Endothelial cell of umbilical vein (primary cell): ENCODE measurements around the gene NAGLU. TPM values are rescaled to one million over a fixed set of nuclear protein-coding genes. Genes with fewer than 3 reads are reported as not detected.

Experiments used
- BruUV-seq: library from RNA; stranded (reverse); fragments of 400-500 nt; replicated peaks from 2 replicates; lab custom pipeline; 2021; lab: Mats Ljungman, UMichigan
- CTCF ChIA-PET: fragments of 300-600, 350-600 bp; sonication (Branson Sonifier 250); formaldehyde crosslinking; loops from one replicate; lab custom pipeline; 2021; ENCODE audit warnings: antibody characterized with exemption, inconsistent platforms; lab: Charles Lee
- POLR2A ChIA-PET: fragments of 300-600, 350-600 bp; sonication (Branson Sonifier 250); formaldehyde crosslinking; loops from one replicate; lab custom pipeline; 2021; ENCODE audit warnings: antibody characterized with exemption, inconsistent platforms; lab: Charles Lee
- DNase-seq: peaks from one replicate; pipeline ENCODE4 v3.0.0-alpha.2; 2011; ENCODE audit warnings: low read depth, low spot score
- FAIRE-seq: peaks from 2 replicates; lab custom pipeline; 2011; peaks lifted over from hg19 to GRCh38; lab: Jason Lieb, UNC
- H2AFZ ChIP-seq: 2 replicates; pipeline ENCODE4 v1.6.0; 2012; ENCODE audit warnings: low read depth, low read length, control low read depth, inconsistent platforms
- H3K27ac ChIP-seq: 2 replicates; pipeline ENCODE4 v1.5.1; 2011; ENCODE audit warnings: low read depth, mild to moderate bottlenecking, control low read depth, low read length, moderate library complexity; ENCODE audit not compliant: insufficient read depth
- H3K27me3 ChIP-seq, 2 experiments: 2 replicates each; pipeline versions ENCODE4 v1.6.0 to v1.6.1; 2011; ENCODE audit warnings: low read length in 2 of 2, mixed read lengths in 1 of 2; ENCODE audit not compliant: control insufficient read depth in 2 of 2, insufficient read depth in 2 of 2
- H3K36me3 ChIP-seq, 2 experiments: 2 replicates in 1 of 2; 3 replicates in 1 of 2; pipeline ENCODE4 v1.5.1; 2011; ENCODE audit warnings: low read length in 2 of 2, mild to moderate bottlenecking in 1 of 2, moderate library complexity in 1 of 2; ENCODE audit not compliant: control insufficient read depth in 2 of 2, insufficient read depth in 2 of 2; ENCODE audit errors: extremely low read depth in 1 of 2
- H3K4me1 ChIP-seq: 3 replicates; pipeline ENCODE4 v1.5.1; 2011; ENCODE audit warnings: mild to moderate bottlenecking, low read length; ENCODE audit not compliant: control insufficient read depth, insufficient read depth; ENCODE audit errors: extremely low read depth
- H3K4me2 ChIP-seq: 2 replicates; pipeline ENCODE4 v1.6.1; 2011; ENCODE audit warnings: low read length, control low read depth, mixed read lengths; ENCODE audit not compliant: insufficient read depth
- H3K4me3 ChIP-seq, 3 experiments: fragments of 200-600 bp in 1 of 3; sonication (generic), shearing (Covaris generic) in 1 of 3; replicated peaks in 1 of 3; 2 replicates each; pipeline ENCODE4 v1.5.1; 2011 to 2016; ENCODE audit warnings: control low read depth in 3 of 3, low read length in 3 of 3, mild to moderate bottlenecking in 2 of 3, inconsistent platforms in 1 of 3, low read depth in 1 of 3, moderate library complexity in 1 of 3; ENCODE audit not compliant: insufficient read depth in 1 of 3
- H3K79me2 ChIP-seq: 2 replicates; pipeline ENCODE4 v1.6.0; 2012; ENCODE audit warnings: low read length, inconsistent platforms; ENCODE audit not compliant: control insufficient read depth, insufficient read depth
- H3K9ac ChIP-seq: replicated peaks from 2 replicates; pipeline ENCODE3; 2011; ENCODE audit warnings: low read length, control low read depth; ENCODE audit not compliant: insufficient read depth; ENCODE audit errors: extremely low read depth
- H3K9me1 ChIP-seq: replicated peaks from 3 replicates; pipeline ENCODE4 v1.6.0; 2011; ENCODE audit warnings: mild to moderate bottlenecking, low read length; ENCODE audit not compliant: control insufficient read depth, insufficient read depth; ENCODE audit errors: extremely low read depth
- H3K9me3 ChIP-seq: replicated peaks from 2 replicates; pipeline ENCODE4 v1.5.1; 2012; ENCODE audit warnings: low read length, inconsistent platforms; ENCODE audit not compliant: control insufficient read depth, insufficient read depth
- H4K20me1 ChIP-seq: replicated peaks from 2 replicates; pipeline ENCODE3; 2011; ENCODE audit warnings: mild to moderate bottlenecking, low read length; ENCODE audit not compliant: control insufficient read depth, insufficient read depth; ENCODE audit errors: extremely low read depth
- CTCF ChIP-seq, 2 donors: IDR thresholded peaks; 1 replicate in 1 of 2; 2 replicates in 1 of 2; pipeline ENCODE4 v1.5.1; 2011; ENCODE audit warnings: low read length in 2 of 2, mild to moderate bottlenecking in 2 of 2, moderate library complexity in 2 of 2, control low read depth in 1 of 2, inconsistent platforms in 1 of 2, low read depth in 1 of 2; ENCODE audit not compliant: insufficient read depth in 1 of 2; ENCODE audit errors: extremely low read depth in 1 of 2
- EZH2 ChIP-seq: IDR thresholded peaks from 2 replicates; pipeline ENCODE4 v1.6.1; 2012; ENCODE audit warnings: borderline replicate concordance, low read depth, mild to moderate bottlenecking, moderate library complexity, low read length, inconsistent platforms; ENCODE audit not compliant: severe bottlenecking
- FOS ChIP-seq: IDR thresholded peaks from 2 replicates; pipeline ENCODE4 v1.6.1; 2011; ENCODE audit warnings: mild to moderate bottlenecking, low read length, moderate library complexity, borderline replicate concordance; ENCODE audit not compliant: insufficient read depth
- GATA2 ChIP-seq: IDR thresholded peaks from 2 replicates; pipeline ENCODE4 v1.7.0; 2011; ENCODE audit warnings: low read depth, mild to moderate bottlenecking, moderate library complexity, mixed read lengths, low read length; ENCODE audit not compliant: insufficient read length, insufficient read depth
- JUN ChIP-seq: IDR thresholded peaks from 2 replicates; pipeline ENCODE4 v1.6.1; 2011; ENCODE audit warnings: borderline replicate concordance, low read depth; ENCODE audit not compliant: insufficient read length, insufficient read depth
- MYC ChIP-seq: IDR thresholded peaks from one replicate; pipeline ENCODE4 v1.6.1; 2011; ENCODE audit warnings: mild to moderate bottlenecking, low read depth, low read length
- POLR2A ChIP-seq: IDR thresholded peaks from 2 replicates; pipeline ENCODE4 v1.6.1; 2012; ENCODE audit warnings: low read depth, mild to moderate bottlenecking, control low read depth, low read length
- POLR2AphosphoS5 ChIP-seq: IDR thresholded peaks from 2 replicates; pipeline ENCODE4 v1.6.1; 2012; ENCODE audit warnings: low read depth, mild to moderate bottlenecking, control low read depth, low read length, moderate library complexity; ENCODE audit not compliant: insufficient read depth
- dilution Hi-C: fragments of 300-500 bp; cut with MboI; formaldehyde crosslinking; loops from one replicate; pipeline ENCODE4 v1.15.0; 2019; ENCODE audit warnings: low sequenced_read_pairs; ENCODE audit not compliant: extremely low pct_ligation_motif_present
- intact Hi-C: fragments of 100-400 bp; cut with micrococcal nuclease; formaldehyde crosslinking; loops from one replicate; pipeline ENCODE4 v1.10.0; 2022
- polyA plus RNA-seq, 4 experiments: library from polyadenylated mRNA; depleted of rRNA in 3 of 4; stranded (reverse) in 3 of 4; unstranded in 1 of 4; fragments of >200 nt; gene quantifications; 2 replicates each; pipeline versions ENCODE4 v1.2.1 to v1.2.3, GENCODE V29; 2011 to 2012; ENCODE audit warnings: missing spikeins in 1 of 4
- total RNA-seq: library from RNA; stranded (reverse); gene quantifications from 2 replicates; pipeline ENCODE4 v1.2.3, GENCODE V29; 2021
- TF ChIP-seq, protein P1 (sequence below): IDR thresholded peaks from 2 replicates; pipeline ENCODE4 v1.6.1; 2011; ENCODE audit not compliant: insufficient read depth, insufficient read length

NAGLU gene
- total and polyA plus RNA-seq, 2 donors (not counting 3 experiments of a cell fraction or from before 2014, with no cell fraction given), result 50.2 to 54.2 TPM

DNA sequence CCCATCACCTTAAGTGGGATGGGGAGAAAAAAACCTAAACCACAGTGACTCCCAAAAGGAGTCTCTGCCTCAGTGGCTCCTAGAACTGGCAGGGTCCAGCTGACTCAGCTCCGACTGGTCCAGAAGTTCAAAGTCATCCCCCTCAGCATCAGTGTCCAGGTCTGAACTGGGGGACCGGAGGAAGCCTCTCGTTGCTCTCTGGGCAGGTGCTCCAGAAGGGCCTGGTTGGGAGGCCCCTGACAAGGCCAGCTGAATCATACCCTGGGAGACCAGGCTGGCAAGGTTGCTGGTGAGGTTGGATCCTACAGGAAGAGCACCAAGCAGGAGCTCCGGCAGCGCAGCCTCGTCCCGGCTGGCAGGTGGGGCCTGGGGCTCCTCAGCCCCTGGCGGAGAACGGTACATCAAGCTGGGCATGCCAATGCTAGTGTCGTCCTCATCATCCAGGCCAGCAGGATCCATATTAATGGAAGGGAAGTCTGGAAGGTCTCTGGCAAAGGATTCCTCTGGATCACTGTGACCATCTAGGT, 45.8 kb downstream of the NAGLU start:
- dilution Hi-C loops (no loop called here), intact Hi-C loops (no loop called here)
- no peaks in the 10 kb centered on the region for H3K9me3 ChIP-seq
- no peak overlapping the region for H3K9ac ChIP-seq
- no peak overlapping the region for H3K4me2 ChIP-seq
- no peaks in the 10 kb centered on the region for H4K20me1 ChIP-seq
- TF ChIP-seq MYC (no peak), GATA2 (no peak), CTCF (IDR thresholded peaks at IDR 0.05; ENCODE audit: extremely low read depth in 1 of 2, insufficient read depth in 1 of 2, low read depth in 1 of 2, low read length in 2 of 2) (no peak), FOS (no peak), POLR2AphosphoS5 (no peak), JUN (no peak), POLR2A (no peak), EZH2 (no peak)
- TF ChIP-seq, protein P1, sequence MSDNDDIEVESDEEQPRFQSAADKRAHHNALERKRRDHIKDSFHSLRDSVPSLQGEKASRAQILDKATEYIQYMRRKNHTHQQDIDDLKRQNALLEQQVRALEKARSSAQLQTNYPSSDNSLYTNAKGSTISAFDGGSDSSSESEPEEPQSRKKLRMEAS, result no peak
- BruUV-seq, result no TSS peak
- peaks cover 10% of the 10 kb centered on the region for H3K4me1 ChIP-seq
- H3K4me3 ChIP-seq, result no peak overlapping the region
- no peaks in the 10 kb centered on the region for H3K9me1 ChIP-seq
- ChIA-PET POLR2A (interaction anchor here (0.5 kb wide), 1 partner anchor 13 kb away, joined by 6 read pairs; no protein-coding TSS in a partner anchor), CTCF (interaction anchor here (0.6 to 7.0 kb wide), 3 partner anchors 9 to 182 kb away, joined by 3 to 235 read pairs (median 4); partner anchors contain the start of genes CCR10 and PLEKHH3)
- H3K27me3 ChIP-seq, result no peaks in the 10 kb centered on the region
- H3K79me2 ChIP-seq, result peaks cover 7% of the 10 kb centered on the region
- DNase-seq (no peak), FAIRE-seq (no peak)
- H3K27ac ChIP-seq, result no peak overlapping the region
- no peak overlapping the region for H2AFZ ChIP-seq
- H3K36me3 ChIP-seq, result peaks cover 13 to 41% of the 10 kb centered on the region in 2 experiments
